SKM-1 (cell line): ENCODE measurements around the gene ACAD9.
A peak's percentile ranks its signal among the peaks of the same experiment; 100 is the strongest.
"Not testable (repeated sequence)": the region's sequence is repeated elsewhere in the genome, so short reads cannot be mapped to it uniquely, and the experiment has no call there.

Source experiments
- DNase-seq: peaks from one replicate; lab custom pipeline; 2025; ENCODE audit not compliant: unreplicated experiment; lab: John Stamatoyannopoulos, UW

ACAD9 gene

GRCh38 chr3:128879125-128879969 is at the start of gene ACAD9:
Gene ACAD9, plus strand, starts transcription at chr3:128879620. Its CDS starts 72 bp downstream, at chr3:128879692.
- peak; percentile 96 for DNase-seq

- DNase-seq: not testable (repeated sequence)
Measured at GRCh38 chr3:128829925-128830625, 49.3 kb upstream of the ACAD9 start.

- not testable (repeated sequence) for DNase-seq
Measured at GRCh38 chr3:128830762-128831161, 48.7 kb upstream of the ACAD9 start.

GRCh38 chr3:128832979-128833378 is 46.4 kb upstream of the ACAD9 start:
- not testable (repeated sequence) for DNase-seq

- DNase-seq: no peak
Measured at GRCh38 chr3:128835096-128835495, 44.3 kb upstream of the ACAD9 start.

- DNase-seq: no peak
Measured at GRCh38 chr3:128841926-128842920, 37.2 kb upstream of the ACAD9 start.

GRCh38 chr3:128844502-128844901 is 34.9 kb upstream of the ACAD9 start:
- no peak for DNase-seq

GRCh38 chr3:128845119-128845777 is 34.2 kb upstream of the ACAD9 start:
- no peak for DNase-seq

- DNase-seq: peak; percentile 64
Measured at GRCh38 chr3:128845778-128846485, 33.5 kb upstream of the ACAD9 start.

- DNase-seq: peak; percentile 61
Measured at GRCh38 chr3:128846486-128846891, 32.9 kb upstream of the ACAD9 start.

GRCh38 chr3:128847666-128848370 is 31.6 kb upstream of the ACAD9 start:
- DNase-seq: no peak

- DNase-seq: no peak
Measured at GRCh38 chr3:128848936-128849335, 30.5 kb upstream of the ACAD9 start.

GRCh38 chr3:128849911-128850455 is 29.4 kb upstream of the ACAD9 start:
- no peak for DNase-seq

GRCh38 chr3:128850544-128850943 is 28.9 kb upstream of the ACAD9 start:
- DNase-seq: no peak

- no peak for DNase-seq
Measured at GRCh38 chr3:128851601-128852000, 27.8 kb upstream of the ACAD9 start.

- DNase-seq: no peak
Measured at GRCh38 chr3:128853826-128854225, 25.6 kb upstream of the ACAD9 start.

GRCh38 chr3:128854475-128854874 is 24.9 kb upstream of the ACAD9 start:
- peak; percentile 77 for DNase-seq

GRCh38 chr3:128855569-128855968 is 23.9 kb upstream of the ACAD9 start:
- no peak for DNase-seq

GRCh38 chr3:128858167-128858566 is 21.3 kb upstream of the ACAD9 start:
- DNase-seq: no peak
